ENCODE measurements around the gene EFCAB11.

- TF ChIP-seq CTCF (conservative IDR thresholded peaks at IDR 0.05 in 1 of 2, IDR thresholded peaks at IDR 0.05 in 1 of 2; ENCODE audit: low read depth in 1 of 2, low read length in 2 of 2) (no peak), EZH2 (IDR thresholded peaks at IDR 0.05; ENCODE audit: low read length, missing control alignments) (no peak)
Observed at GRCh38 chr14:89853936-89854693, 100.4 kb downstream of the EFCAB11 start.

Data from fibroblast of lung (primary cell).